ENCODE data around the gene CCDC3.
A peak's percentile ranks its signal among the peaks of the same experiment; 100 is the strongest.
"Not testable (repeated sequence)": the region's sequence is repeated elsewhere in the genome, so short reads cannot be mapped to it uniquely, and the experiment has no call there.

CCDC3 gene

DNA sequence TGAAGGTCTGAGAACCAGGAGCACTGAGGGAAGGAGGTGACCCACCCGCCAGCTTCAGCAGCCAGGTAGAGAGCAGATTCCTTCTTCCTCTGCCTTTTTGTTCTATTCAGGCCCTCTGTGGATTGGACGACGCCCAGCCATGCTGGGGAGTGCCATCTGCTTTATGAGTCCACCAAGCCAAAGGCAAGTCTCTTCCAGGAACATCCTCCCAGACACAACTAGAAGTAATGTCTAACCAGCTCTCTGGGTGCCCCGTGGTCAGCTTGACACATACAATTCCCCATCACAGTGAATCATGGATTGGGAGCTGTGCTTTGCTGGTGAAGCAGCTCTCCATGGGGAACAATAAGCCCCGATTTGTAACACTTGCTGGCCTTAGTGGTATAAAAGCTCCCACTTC, 125.2 kb downstream of the CCDC3 start:
- no peak for DNase-seq

DNA sequence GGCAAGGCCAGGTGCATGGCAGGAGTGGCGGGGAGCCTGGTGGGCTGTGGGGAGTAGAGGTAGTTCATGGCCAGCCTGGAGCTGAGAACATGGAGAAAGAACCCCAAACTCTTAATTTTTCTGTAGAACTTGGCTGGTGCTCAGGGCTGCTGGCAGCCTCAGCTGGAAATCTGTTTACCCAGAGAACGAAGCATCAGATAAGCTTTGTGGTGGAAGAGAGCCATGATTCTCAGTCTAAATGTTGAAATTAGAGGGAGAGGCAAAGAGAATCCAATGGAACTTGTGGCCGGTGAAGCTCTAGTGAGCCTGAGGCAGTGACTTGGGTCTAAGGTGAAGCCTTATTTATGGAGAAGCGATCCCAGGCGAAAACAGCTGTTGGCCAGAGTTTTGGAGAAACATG, 126.4 kb downstream of the CCDC3 start:
- no peak for DNase-seq

DNA sequence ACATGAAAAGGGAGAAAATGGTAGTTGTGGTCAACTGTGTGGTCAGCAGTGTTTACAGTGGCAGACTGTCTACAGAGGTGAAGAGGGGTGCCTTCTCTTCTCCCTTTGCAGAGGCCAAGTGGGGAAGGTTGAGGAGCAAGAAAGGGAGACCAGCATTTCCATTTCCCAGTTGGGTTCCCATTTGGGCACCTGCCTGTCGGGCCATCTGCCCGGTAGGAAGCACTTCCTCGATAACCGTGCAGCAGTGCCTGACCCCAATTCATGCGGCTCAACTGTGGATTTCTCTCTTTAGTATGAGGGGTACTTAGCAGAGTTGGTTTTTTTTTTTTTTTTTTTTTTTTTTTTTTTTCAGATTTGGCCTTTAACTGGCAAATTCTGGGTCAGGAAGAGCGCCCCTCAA, 127.0 kb downstream of the CCDC3 start:
- DNase-seq, result no peak

DNA sequence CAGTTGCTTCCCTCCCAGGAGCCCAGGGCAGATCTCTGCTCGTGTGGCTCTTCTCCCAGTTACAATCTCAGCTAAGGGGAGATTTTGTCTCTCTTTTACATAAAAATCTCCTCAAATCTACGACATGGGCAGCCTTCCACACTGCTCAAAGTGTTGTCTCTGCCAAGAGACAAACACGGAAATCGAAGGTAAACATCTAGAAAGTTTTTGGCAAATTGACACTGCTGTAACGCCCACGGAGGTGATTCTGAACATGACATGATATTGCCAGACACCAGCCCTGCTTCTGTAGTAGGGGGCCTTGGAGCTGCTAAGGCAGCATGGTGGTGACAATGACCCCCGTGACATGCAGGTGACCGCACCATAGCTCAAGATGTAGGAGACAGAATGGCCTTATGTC, 128.3 kb downstream of the CCDC3 start:
- DNase-seq, result no peak

DNA sequence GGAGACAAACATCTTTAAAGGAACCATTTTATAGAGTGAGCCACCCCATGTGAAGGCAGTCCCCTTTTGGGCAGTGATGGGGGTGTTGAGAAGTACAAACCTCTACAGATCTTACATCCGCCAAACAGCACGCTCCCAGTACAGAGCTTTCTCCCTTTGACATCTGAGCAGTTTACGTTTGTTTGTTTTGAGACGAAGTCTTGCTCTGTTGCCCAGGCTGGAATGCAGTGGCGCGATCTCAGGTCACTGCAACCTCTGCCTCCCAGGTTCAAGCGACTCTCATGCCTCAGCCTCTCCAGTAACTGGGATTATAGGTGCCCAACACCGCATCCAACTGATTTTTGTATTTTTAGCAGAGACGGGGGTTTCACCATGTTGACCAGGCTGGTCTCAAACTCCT, 128.9 kb downstream of the CCDC3 start:
- no peak for DNase-seq

DNA sequence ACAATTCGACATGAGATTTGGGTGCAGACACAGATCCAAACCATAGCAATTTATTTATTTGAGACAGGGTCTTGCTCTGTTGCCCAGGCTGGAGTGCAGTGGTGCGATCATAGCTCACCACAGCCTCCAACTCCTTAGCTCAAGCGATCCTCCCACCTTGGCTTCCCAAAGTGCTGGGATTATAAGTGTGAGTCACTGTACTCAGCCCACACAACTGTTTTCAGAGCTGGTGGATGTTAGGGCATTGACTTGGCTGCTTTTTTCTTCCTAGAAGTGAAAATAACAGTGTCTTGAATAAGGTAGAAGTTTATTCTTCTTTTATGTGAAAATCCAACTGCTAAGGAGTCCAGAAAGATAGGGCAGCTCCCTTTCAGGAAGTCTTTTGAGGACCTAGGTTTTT, 132.1 kb downstream of the CCDC3 start:
- DNase-seq, result no peak

DNA sequence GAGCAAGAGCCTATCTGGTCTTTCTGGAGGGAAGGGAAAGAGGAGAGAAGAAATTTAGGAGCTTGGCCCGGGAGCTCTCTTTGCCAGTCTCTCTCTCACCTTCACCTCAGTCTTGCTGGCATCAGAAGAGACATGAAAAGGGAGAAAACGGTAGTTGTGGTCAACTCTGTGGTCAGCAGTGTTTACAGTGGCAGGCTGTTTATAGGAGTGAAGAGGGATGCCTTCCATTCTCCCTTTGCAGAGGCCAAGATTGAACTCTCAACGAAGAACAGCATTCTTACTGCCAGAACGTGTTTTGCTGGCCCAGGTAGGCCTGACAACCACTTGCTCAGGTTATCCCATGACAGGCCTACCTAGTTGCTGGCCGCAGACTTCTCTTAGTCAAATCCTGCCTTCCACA, 133.3 kb downstream of the CCDC3 start:
- no peak for DNase-seq

DNA sequence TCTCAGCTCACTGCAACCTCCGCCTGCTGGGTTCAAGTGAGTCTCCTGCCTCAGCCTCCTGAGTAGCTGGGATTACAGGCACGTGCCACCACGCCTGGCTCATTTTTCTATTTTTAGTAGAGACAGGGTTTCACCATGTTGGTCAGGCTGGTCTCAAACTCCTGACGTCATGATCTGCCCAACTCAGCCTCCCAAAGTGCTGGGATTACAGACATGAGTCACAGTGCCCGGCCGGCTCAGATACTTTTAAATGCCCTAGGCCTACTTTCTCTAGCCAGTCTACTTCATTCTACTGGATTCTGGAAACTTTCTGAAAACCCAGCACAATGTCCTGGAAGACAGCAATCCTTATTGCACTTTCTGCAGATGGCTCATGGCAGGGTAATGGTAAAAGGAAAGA, 136.0 kb downstream of the CCDC3 start:
- DNase-seq, result not testable (repeated sequence)

DNA sequence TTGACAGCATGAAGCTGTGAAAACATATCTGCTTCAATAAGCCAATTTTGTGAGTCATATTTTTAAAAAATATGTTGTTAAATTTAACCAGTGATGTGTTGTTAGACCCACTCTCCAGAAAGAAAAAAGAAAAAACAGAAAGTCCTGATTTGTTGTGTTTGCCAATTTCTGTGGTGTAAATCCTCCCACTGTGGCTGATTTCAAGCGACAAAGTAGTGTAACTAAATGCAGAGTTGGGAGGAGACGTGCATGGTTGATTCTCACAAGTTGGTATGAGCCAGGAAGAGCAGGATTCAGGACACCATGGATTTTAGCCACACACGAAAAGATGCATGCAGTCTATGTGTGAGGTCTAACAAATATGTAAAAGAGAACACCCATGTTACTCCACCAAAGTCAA, 139.1 kb downstream of the CCDC3 start:
- no peak for DNase-seq

DNA sequence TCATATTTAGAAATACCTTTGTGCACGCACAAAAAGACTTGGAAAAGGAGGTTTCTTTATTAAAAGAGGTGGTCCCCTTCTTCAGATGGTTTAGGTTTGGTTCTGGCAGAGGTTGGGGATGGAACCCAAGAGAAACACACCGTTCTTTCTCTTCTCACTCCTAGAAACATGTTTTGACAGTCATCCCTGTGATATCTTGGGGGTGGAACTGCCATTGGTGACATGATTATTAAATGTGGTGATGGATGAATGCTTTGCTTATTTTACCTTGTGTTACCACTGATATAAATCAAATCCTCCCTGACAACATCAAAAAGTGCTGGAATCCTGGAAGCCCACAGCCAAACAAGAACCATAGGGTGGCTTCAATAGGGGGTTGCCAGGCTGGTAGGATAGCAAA, 146.5 kb downstream of the CCDC3 start:
- DNase-seq, result no peak

DNA sequence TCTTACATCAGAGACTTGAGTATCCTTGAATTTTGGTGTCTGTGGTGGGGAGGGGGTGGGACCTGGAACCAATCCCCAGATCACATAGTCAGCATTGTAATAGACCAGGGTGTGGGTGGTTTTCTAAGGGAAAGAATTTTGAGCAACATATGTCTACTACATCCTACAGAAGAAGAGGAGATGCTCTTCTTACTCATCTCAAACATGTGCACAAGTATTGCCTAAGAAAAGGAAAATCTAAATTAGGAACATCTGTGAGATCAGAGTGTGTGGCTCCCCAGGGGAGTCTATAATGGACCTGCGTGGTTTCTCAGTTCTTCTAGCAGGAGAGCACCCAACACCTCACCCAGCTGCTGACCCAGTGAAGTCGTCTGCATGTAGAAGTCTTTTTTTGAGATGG, 148.8 kb downstream of the CCDC3 start:
- no peak for DNase-seq

DNA sequence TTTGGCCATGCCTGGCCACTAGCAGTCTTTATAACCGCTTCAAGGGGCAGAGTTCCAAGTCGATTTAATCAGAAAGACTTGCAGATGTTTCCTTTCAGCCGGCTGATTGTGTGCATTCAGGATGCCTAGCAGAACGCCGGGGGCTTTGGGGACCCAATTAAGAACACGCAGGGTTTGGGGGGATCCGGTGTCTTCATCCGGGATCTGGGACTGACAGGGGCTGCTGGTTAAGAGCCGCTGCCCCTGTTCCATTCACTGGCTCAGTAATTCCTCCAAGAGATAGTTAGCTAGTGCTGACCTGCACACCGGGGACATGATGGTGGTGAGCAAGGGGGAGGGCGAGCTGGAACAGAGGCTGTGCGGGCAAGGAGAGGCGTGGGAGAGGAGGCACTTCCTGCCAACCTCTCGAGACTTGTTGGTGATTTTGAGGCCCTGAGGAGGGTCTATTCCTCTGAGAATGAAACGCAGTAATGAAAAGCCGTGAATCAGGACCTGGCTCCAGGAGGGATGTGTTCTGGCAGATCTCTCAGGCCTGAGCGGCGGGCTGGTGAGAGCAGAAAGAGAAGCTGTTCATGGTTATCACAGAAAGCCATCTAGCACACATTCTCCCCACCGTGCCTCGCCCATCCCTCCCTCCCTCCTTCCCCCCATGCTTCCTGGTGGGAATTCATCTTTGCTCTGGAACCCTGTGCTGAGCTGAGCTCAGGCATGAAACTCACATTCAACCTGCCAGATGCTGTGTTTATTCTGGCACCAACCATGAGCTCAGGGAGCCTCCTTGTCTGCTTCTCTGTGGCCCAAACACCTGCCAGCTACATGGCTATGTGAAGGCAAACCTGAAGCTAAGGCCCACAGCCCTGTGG, 152.0 kb downstream of the CCDC3 start:
- no peak for DNase-seq

DNA sequence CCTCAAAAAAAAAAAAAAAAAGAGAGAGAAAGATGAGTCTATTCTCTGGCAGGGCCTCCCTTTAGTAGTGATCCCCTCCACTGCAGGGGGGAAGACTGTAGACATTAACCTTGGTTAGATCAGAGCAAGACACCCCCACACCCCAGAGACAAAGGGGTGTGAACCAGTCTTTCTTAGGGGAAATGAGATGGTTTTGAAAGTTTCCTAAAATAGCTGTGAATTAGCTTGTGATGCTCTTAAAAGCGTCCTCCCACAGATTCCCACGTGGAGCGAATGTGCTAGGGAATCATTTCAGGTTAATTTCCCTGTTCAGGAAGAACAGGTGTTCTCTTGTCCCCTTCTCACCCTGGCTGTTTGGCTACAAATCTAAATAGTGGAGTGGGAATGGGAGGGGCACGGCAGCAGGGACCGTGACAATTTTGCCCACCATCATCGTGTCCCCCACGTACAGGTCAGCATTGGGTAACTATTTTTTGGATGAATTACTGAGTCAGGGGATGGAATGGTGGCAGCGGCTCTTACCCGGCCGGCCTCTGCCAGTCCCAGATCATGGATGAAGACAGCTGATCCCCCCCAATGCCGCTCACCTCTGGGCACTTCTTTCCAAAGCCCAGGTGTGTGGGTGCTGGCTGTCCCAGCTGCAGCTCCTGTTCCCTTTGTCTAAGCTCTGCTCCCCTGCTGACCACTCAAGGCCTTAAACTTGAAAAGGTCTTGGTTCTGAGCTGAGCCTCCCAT, 152.9 kb downstream of the CCDC3 start:
- DNase-seq, result no peak

DNA sequence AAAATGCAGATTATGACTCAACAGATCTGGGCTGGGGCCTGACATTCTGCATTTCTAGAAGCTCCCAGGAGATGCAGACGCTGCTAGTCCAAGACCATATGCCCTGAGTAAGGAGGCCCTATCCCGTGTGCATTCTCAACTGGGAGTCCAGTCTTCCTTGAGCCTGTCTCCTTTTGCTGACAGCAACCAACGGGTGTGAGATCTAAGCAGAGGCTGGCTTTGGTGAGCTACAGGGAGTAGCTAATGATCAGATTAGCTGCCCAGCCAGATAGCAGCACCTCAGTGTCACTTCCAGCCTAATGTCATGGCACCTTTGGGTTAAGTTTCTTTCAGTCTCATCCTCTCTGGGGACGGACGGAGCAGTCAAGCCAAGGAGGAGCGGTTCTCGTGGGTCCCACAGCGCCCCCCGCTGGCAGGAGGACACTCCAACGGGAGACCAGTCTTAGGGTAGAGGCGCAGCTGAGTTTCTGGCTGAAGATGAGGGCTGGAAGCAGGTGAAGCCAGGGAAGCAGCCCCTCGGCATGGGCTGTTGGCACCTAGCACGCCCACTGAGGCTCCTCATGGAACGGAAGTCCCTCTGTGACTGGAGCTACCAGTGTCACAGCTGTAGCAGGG, 154.0 kb downstream of the CCDC3 start:
- peak; percentile 73 for DNase-seq

DNA sequence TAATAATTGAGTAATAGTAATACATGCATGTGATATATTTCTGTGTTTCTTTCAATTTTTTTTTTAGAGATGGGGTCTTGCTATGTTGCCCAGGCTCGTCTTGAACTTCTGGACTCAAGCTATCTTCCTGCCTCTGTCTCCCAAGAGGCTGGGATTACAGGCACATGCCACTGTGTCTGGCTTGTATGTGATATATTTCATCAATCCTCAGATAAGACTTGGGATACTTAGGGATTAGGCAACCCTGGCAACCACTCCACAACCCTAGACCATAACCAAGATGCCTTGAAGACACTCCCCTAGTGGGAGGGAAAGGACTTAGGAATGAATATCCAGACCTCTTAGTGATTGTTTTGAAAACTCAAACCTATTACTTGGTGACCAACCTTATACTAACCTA, 154.8 kb downstream of the CCDC3 start:
- no peak for DNase-seq

Measured in OCI-M1 (cell line).